GM19468 (cell line): ENCODE results near the gene BABAM1.

Experiments used
- ATAC-seq: cut with Tn5 transposase; IDR thresholded peaks from one replicate; pipeline ENCODE4 v1.9.1; 2021; ENCODE audit warnings: mild to moderate bottlenecking, moderate library complexity, moderate number of reproducible peaks; ENCODE audit not compliant: unreplicated experiment; ENCODE audit errors: extremely low read depth

BABAM1 gene

GRCh38 chr19:17266975-17267788 is at the start of gene BABAM1:
TSS of gene BABAM1 (plus strand) at chr19:17267443. CDS start at chr19:17268807, 1,364 bp downstream.
- peak; percentile 82 for ATAC-seq

GRCh38 chr19:17219286-17219685 is 48.0 kb upstream of the BABAM1 start:
- no peak for ATAC-seq

GRCh38 chr19:17220207-17220758 is 47.0 kb upstream of the BABAM1 start:
- ATAC-seq: no peak

- ATAC-seq: no peak
These were observed 42.2 kb upstream of the BABAM1 start for GRCh38 chr19:17225053-17225452.

- ATAC-seq: peak; percentile 69
These were observed 41.0 kb upstream of the BABAM1 start, which contains the start of gene OCEL1 for GRCh38 chr19:17226002-17226933. TSS of gene OCEL1 (plus strand) at chr19:17226226. CDS start at chr19:17226248, 22 bp downstream.

GRCh38 chr19:17227798-17228367 is 39.4 kb upstream of the BABAM1 start:
- ATAC-seq: no peak

- ATAC-seq: no peak
These were observed 37.4 kb upstream of the BABAM1 start for GRCh38 chr19:17229890-17230289.

GRCh38 chr19:17232258-17232657 is 35.0 kb upstream of the BABAM1 start:
- no peak for ATAC-seq

GRCh38 chr19:17234911-17235299 is 32.3 kb upstream of the BABAM1 start:
- no peak for ATAC-seq

- ATAC-seq: peak; percentile 62
These were observed 31.8 kb upstream of the BABAM1 start for GRCh38 chr19:17235300-17235970.

GRCh38 chr19:17235971-17236777 is 31.1 kb upstream of the BABAM1 start:
- no peak for ATAC-seq

GRCh38 chr19:17236811-17237543 is 30.3 kb upstream of the BABAM1 start:
- no peak for ATAC-seq

GRCh38 chr19:17237747-17238706 is 29.2 kb upstream of the BABAM1 start:
- no peak for ATAC-seq

GRCh38 chr19:17240062-17240752 is 27.0 kb upstream of the BABAM1 start:
- ATAC-seq: no peak

GRCh38 chr19:17240826-17241399 is 26.3 kb upstream of the BABAM1 start:
- ATAC-seq: no peak
